Measurements from ENCODE around the gene IL1RAPL1.

DNA sequence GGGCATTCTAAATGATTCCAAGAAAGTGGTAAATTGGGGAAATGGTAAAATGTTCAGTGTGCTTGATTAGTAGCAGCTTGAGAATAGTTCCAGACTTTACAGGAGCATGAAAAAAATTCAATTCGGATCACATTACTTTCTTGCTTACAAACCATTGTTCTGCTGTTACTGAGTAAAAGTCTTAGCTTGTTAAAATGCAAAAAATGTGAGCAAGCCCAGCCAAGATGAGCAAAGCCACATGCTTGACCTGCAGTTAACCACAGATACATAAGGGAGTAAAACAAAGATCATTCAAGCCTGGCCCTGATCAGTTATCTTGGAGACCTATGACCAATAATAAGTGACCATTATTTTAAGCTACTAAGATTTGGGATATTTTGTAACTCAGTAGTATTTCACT is 1065.2 kb downstream of the IL1RAPL1 start:
- TF ChIP-seq EZH2 (IDR thresholded peaks at IDR 0.05; ENCODE audit: low read length, missing control alignments) = no peak
- TF ChIP-seq, protein P1, sequence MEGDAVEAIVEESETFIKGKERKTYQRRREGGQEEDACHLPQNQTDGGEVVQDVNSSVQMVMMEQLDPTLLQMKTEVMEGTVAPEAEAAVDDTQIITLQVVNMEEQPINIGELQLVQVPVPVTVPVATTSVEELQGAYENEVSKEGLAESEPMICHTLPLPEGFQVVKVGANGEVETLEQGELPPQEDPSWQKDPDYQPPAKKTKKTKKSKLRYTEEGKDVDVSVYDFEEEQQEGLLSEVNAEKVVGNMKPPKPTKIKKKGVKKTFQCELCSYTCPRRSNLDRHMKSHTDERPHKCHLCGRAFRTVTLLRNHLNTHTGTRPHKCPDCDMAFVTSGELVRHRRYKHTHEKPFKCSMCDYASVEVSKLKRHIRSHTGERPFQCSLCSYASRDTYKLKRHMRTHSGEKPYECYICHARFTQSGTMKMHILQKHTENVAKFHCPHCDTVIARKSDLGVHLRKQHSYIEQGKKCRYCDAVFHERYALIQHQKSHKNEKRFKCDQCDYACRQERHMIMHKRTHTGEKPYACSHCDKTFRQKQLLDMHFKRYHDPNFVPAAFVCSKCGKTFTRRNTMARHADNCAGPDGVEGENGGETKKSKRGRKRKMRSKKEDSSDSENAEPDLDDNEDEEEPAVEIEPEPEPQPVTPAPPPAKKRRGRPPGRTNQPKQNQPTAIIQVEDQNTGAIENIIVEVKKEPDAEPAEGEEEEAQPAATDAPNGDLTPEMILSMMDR (conservative IDR thresholded peaks at IDR 0.05 in 1 of 2, IDR thresholded peaks at IDR 0.05 in 1 of 2; ENCODE audit: low read depth in 1 of 2, low read length in 2 of 2) = no peak

All from fibroblast of lung (primary cell).